PC-3 (cell line): ENCODE results near the gene TRIM37. TPM values are rescaled to one million over a fixed set of nuclear protein-coding genes. Genes with fewer than 3 reads are reported as not detected.
"Not testable (repeated sequence)": the region's sequence is repeated elsewhere in the genome, so short reads cannot be mapped to it uniquely, and the experiment has no call there.

Experiments
- ATAC-seq: fragments of 200-7000 bp; cut with Tn5 transposase; 2 replicates; pipeline ENCODE4 v1.9.1; 2020; ENCODE audit warnings: mild to moderate bottlenecking, moderate library complexity
- BruUV-seq: library from RNA; stranded (reverse); fragments of 400-500 nt; replicated peaks from 2 replicates; lab custom pipeline; 2021; lab: Mats Ljungman, UMichigan
- CTCF ChIA-PET: fragments of 300-600 bp; sonication (Branson Sonifier 250); formaldehyde crosslinking; loops from one replicate; lab custom pipeline; 2022; ENCODE audit warnings: antibody characterized with exemption; lab: Charles Lee
- POLR2A ChIA-PET: fragments of 300-600 bp; sonication (Branson Sonifier 250); formaldehyde crosslinking; loops from one replicate; lab custom pipeline; 2022; ENCODE audit warnings: antibody characterized with exemption; ENCODE audit not compliant: unreplicated experiment; lab: Charles Lee
- DNase-seq: peaks from one replicate; pipeline ENCODE4 v3.0.0-alpha.2; 2015
- H2AFZ ChIP-seq: fragments of 300-600 bp; sonication (generic); 2 replicates; pipeline ENCODE4 v1.6.0; 2016; ENCODE audit warnings: antibody characterized with exemption, low read length
- H3F3A ChIP-seq: fragments of 300-600 bp; sonication (generic); one replicate; pipeline ENCODE4 v1.6.0; 2017; ENCODE audit warnings: antibody characterized with exemption, low read length, control low read depth, mild to moderate bottlenecking; ENCODE audit not compliant: unreplicated experiment
- H3K27ac ChIP-seq: fragments of 300-600 bp; sonication (generic); 2 replicates; pipeline ENCODE4 v1.5.1; 2016; ENCODE audit warnings: mild to moderate bottlenecking, low read length
- H3K27me3 ChIP-seq: fragments of 300-600 bp; sonication (generic); 2 replicates; pipeline ENCODE4 v1.6.1; 2016; ENCODE audit warnings: low read length, mixed read lengths
- H3K36me3 ChIP-seq: fragments of 300-600 bp; sonication (generic); 2 replicates; pipeline ENCODE4 v1.6.1; 2016; ENCODE audit warnings: low read depth, mixed run types, low read length, mixed read lengths
- H3K4me1 ChIP-seq: fragments of 300-600 bp; sonication (generic); 2 replicates; pipeline ENCODE4 v1.5.1; 2016; ENCODE audit warnings: low read length; ENCODE audit not compliant: insufficient read depth
- H3K4me2 ChIP-seq: fragments of 300-600 bp; sonication (generic); 2 replicates; pipeline ENCODE4 v1.6.0; 2016; ENCODE audit warnings: low read length
- H3K4me3 ChIP-seq: fragments of 300-600 bp; sonication (generic); 2 replicates; pipeline ENCODE4 v1.5.1; 2016; ENCODE audit warnings: mild to moderate bottlenecking, low read length, mixed read lengths
- H3K79me2 ChIP-seq: fragments of 300-600 bp; sonication (generic); 2 replicates; pipeline ENCODE4 v1.6.1; 2017; ENCODE audit warnings: low read length, mixed read lengths
- H3K9ac ChIP-seq: fragments of 300-600 bp; sonication (generic); 2 replicates; pipeline ENCODE4 v1.6.0; 2016; ENCODE audit warnings: mild to moderate bottlenecking, low read length
- H3K9me2 ChIP-seq: fragments of 300-600 bp; sonication (generic); replicated peaks from 2 replicates; pipeline ENCODE4 v1.6.1; 2016; ENCODE audit warnings: mixed run types, low read length, mixed read lengths
- H3K9me3 ChIP-seq: fragments of 300-600 bp; sonication (generic); 2 replicates; pipeline ENCODE4 v1.6.1; 2016; ENCODE audit warnings: low read length, mixed read lengths
- H4K20me1 ChIP-seq: fragments of 300-600 bp; sonication (generic); 2 replicates; pipeline ENCODE4 v1.6.1; 2016; ENCODE audit warnings: low read length, mixed read lengths
- EZH2 ChIP-seq: fragments of 300-600 bp; sonication (generic); IDR thresholded peaks from one replicate; pipeline ENCODE4 v1.6.1; 2017; ENCODE audit warnings: antibody characterized with exemption, mild to moderate bottlenecking, low read length; ENCODE audit not compliant: unreplicated experiment
- EZH2phosphoT487 ChIP-seq: fragments of 300-600 bp; sonication (generic); IDR thresholded peaks from 2 replicates; pipeline ENCODE4 v1.6.1; 2018; ENCODE audit warnings: mild to moderate bottlenecking, antibody characterized with exemption, low read length, borderline replicate concordance
- intact Hi-C: fragments of 100-400 bp; cut with micrococcal nuclease; formaldehyde crosslinking; loops from 2 replicates; pipeline ENCODE4 v1.9.0; 2023
- total RNA-seq: library from RNA; depleted of rRNA; stranded (reverse); fragments of >200 nt; gene quantifications from 2 replicates; pipeline ENCODE4 v1.2.3, GENCODE V29; 2014

The TRIM37 gene
- total RNA-seq, 1 experiment from 2014 or later: 35.1 TPM

DNA sequence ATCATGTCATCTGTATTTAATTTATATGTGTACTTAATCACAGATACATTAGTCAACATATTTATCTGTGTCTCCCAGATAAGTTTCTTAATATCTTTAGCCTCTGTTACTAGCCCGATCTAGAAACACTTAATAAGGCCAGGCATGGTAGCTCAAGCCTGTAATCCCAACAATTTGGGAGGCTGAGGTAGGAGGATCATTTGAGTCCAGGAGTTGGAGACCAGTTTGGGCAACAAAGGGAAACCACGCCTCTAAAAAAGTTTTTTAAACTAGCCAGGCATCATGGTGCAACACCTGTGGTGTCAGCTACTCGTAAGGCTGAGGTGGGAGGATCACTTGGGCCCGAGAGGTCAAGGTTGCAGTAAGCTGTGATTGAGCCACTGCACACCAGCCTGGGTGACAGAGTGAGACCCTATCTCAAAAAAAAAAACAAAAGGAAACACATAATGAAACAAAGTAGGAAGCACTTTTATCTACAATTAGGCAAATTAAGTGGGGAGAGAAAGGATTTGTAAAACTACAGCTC lies 39.0 kb upstream of the TRIM37 start:
- peaks cover 97% of the 10 kb centered on the region for H3K79me2 ChIP-seq
- H2AFZ ChIP-seq: no peak overlapping the region
- H3K4me3 ChIP-seq: no peak overlapping the region
- peaks cover 17% of the 10 kb centered on the region for H3K4me1 ChIP-seq
- H3K27ac ChIP-seq: no peak overlapping the region
- CTCF ChIA-PET: interaction anchor here (0.6 kb wide), 1 partner anchor 8 kb away, joined by 3 read pairs; no protein-coding TSS in a partner anchor
- no peaks in the 10 kb centered on the region for H3K9me2 ChIP-seq
- no TSS peak for BruUV-seq
- no peak overlapping the region for H3K9ac ChIP-seq
- H4K20me1 ChIP-seq: peaks cover 16% of the 10 kb centered on the region; the same call in 1 of the 2 replicates
- no peaks in the 10 kb centered on the region for H3F3A ChIP-seq
- no peak for TF ChIP-seq EZH2
- H3K4me2 ChIP-seq: no peak overlapping the region
- POLR2A ChIA-PET: no interaction called here
- no peak for DNase-seq
- peaks cover 9% of the 10 kb centered on the region; the same call in 1 of the 2 replicates for H3K36me3 ChIP-seq
- ATAC-seq: no peak
- intact Hi-C loops: no loop called here
- H3K27me3 ChIP-seq: no peaks in the 10 kb centered on the region
- no peaks in the 10 kb centered on the region for H3K9me3 ChIP-seq

- no peaks in the 10 kb centered on the region for H3K9me3 ChIP-seq
- no peak overlapping the region for H3K4me3 ChIP-seq
- H2AFZ ChIP-seq: no peak overlapping the region
- no peaks in the 10 kb centered on the region for H3K9me2 ChIP-seq
- intact Hi-C loops: no loop called here
- ChIA-PET POLR2A (no interaction called here), CTCF (no interaction called here)
- no peaks in the 10 kb centered on the region for H3K4me1 ChIP-seq
- 0 out of 2 replicates have a peak, but pooled peaks cover 10% of the 10 kb centered on the region for H4K20me1 ChIP-seq
- no peak overlapping the region for H3K9ac ChIP-seq
- H3K4me2 ChIP-seq: no peak overlapping the region
- no peaks in the 10 kb centered on the region for H3K27me3 ChIP-seq
- peaks cover 92% of the 10 kb centered on the region for H3K79me2 ChIP-seq
- H3K36me3 ChIP-seq: peaks cover 9% of the 10 kb centered on the region; the same call in 1 of the 2 replicates
- DNase-seq: no peak
- no peak for TF ChIP-seq EZH2
- TF ChIP-seq EZH2phosphoT487: no peak
- H3F3A ChIP-seq: no peaks in the 10 kb centered on the region
- H3K27ac ChIP-seq: no peak overlapping the region
- ATAC-seq: no peak
- BruUV-seq: no TSS peak
Measured at GRCh38 chr17:59141860-59142259, 35.2 kb upstream of the TRIM37 start.

DNA sequence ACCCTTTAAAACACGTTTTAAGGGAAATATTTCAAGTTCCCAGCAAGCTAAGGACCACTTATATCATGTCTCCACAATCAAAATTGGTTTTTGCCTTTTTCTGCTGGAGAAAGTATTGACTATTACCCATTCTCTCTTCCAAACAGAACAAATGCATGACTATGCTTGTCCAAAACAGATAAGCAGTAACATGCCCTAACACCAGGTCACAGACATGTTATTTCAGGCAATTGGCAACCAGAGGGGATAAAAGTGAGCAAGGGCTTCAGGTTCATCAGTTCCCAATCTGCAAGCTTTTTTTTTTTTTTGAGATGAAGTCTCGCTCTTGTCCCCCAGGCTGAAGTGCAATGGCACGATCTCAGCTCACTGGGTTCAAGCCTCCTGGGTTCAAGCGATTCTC lies 33.3 kb upstream of the TRIM37 start:
- peaks cover 9% of the 10 kb centered on the region; the same call in 1 of the 2 replicates for H3K36me3 ChIP-seq
- H3F3A ChIP-seq: no peaks in the 10 kb centered on the region
- H3K4me2 ChIP-seq: no peak overlapping the region
- no TSS peak for BruUV-seq
- ATAC-seq (no peak), DNase-seq (no peak)
- H3K9ac ChIP-seq: no peak overlapping the region
- H3K9me2 ChIP-seq: no peaks in the 10 kb centered on the region
- POLR2A ChIA-PET: no interaction called here
- H3K27ac ChIP-seq: no peak overlapping the region
- 0 out of 2 replicates have a peak, but pooled peaks cover 7% of the 10 kb centered on the region for H4K20me1 ChIP-seq
- no peaks in the 10 kb centered on the region for H3K9me3 ChIP-seq
- no peaks in the 10 kb centered on the region for H3K27me3 ChIP-seq
- no peak overlapping the region for H2AFZ ChIP-seq
- CTCF ChIA-PET: no interaction called here
- H3K79me2 ChIP-seq: peaks cover 91% of the 10 kb centered on the region
- no peak overlapping the region for H3K4me3 ChIP-seq
- H3K4me1 ChIP-seq: no peaks in the 10 kb centered on the region
- intact Hi-C loops: no loop called here
- TF ChIP-seq EZH2: no peak

DNA sequence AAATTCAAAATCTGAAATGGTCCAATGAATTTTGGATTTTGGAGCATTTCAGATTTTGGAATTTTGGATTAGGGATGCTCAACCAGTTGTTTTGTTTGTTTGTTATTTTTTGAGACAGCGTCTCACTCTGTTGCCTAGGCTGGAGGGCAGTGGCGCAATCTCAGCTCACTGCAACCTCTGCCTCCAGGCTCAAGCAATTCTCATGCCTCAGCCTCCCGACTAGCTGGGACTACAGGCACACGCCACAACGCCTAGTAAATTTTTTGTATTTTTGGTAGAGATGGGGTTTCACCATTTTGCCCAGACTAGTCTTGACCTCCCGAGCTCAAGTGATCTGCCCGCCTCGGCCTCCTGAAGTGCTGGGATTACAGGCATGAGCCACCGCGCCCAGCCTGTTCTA lies 31.7 kb upstream of the TRIM37 start:
- peaks cover 91% of the 10 kb centered on the region for H3K79me2 ChIP-seq

More for the DNA sequence above, 31.7 kb upstream of the TRIM37 start:
- H3K36me3 ChIP-seq, DNase-seq, H2AFZ ChIP-seq, H3K9ac ChIP-seq, intact Hi-C loops, H3K4me3 ChIP-seq, CTCF ChIA-PET, BruUV-seq, H3K4me1 ChIP-seq, H3K27ac ChIP-seq, H3K9me2 ChIP-seq, H3K9me3 ChIP-seq, ATAC-seq, POLR2A ChIA-PET, H3K27me3 ChIP-seq, H3F3A ChIP-seq, H3K4me2 ChIP-seq, H4K20me1 ChIP-seq: not testable (repeated sequence)
